ENCODE data around the gene UBE2V1.

GRCh38 chr20:50067018-50067417 lies 45.9 kb downstream of the UBE2V1 start:
- no peak for TF ChIP-seq JUN (IDR thresholded peaks at IDR 0.05)
- no peak for TF ChIP-seq POLR2A (IDR thresholded peaks at IDR 0.05; ENCODE audit: low read length)
